NCI-H1694 (cell line): ENCODE measurements around the gene CSMD2.
A peak's percentile ranks its signal among the peaks of the same experiment; 100 is the strongest.

Experiments
- DNase-seq: peaks from one replicate; lab custom pipeline; 2025; lab: John Stamatoyannopoulos, UW

CSMD2 gene

GRCh38 chr1:33601751-33602150, 563.3 kb downstream of the CSMD2 start:
- DNase-seq, result no peak

GRCh38 chr1:33599516-33600115, 565.4 kb downstream of the CSMD2 start:
- DNase-seq, result peak; percentile 67

- no peak for DNase-seq
These were observed 576.3 kb downstream of the CSMD2 start for GRCh38 chr1:33588726-33589125.

GRCh38 chr1:33586795-33587194, 578.2 kb downstream of the CSMD2 start:
- no peak for DNase-seq

- no peak for DNase-seq
These were observed 578.9 kb downstream of the CSMD2 start for GRCh38 chr1:33586106-33586505.

GRCh38 chr1:33583567-33583966, 581.5 kb downstream of the CSMD2 start:
- no peak for DNase-seq

GRCh38 chr1:33578557-33579448, 586.2 kb downstream of the CSMD2 start:
- no peak for DNase-seq

GRCh38 chr1:33577663-33578062, 587.4 kb downstream of the CSMD2 start:
- no peak for DNase-seq

- no peak for DNase-seq
These were observed 588.0 kb downstream of the CSMD2 start for GRCh38 chr1:33576821-33577599.

- DNase-seq, result no peak
These were observed 589.6 kb downstream of the CSMD2 start for GRCh38 chr1:33575324-33575879.

- no peak for DNase-seq
These were observed 591.4 kb downstream of the CSMD2 start for GRCh38 chr1:33573661-33574060.

GRCh38 chr1:33572387-33572786, 592.6 kb downstream of the CSMD2 start:
- no peak for DNase-seq

- no peak for DNase-seq
These were observed 595.7 kb downstream of the CSMD2 start for GRCh38 chr1:33569331-33569730.

GRCh38 chr1:33563699-33564098, 601.3 kb downstream of the CSMD2 start:
- no peak for DNase-seq

GRCh38 chr1:33562563-33562962, 602.5 kb downstream of the CSMD2 start:
- no peak for DNase-seq

- DNase-seq, result no peak
These were observed 603.5 kb downstream of the CSMD2 start for GRCh38 chr1:33561576-33561975.

- no peak for DNase-seq
These were observed 604.4 kb downstream of the CSMD2 start for GRCh38 chr1:33560680-33561079.

- no peak for DNase-seq
These were observed 616.3 kb downstream of the CSMD2 start for GRCh38 chr1:33548721-33549120.

- no peak for DNase-seq
These were observed 616.7 kb downstream of the CSMD2 start for GRCh38 chr1:33548319-33548718.

GRCh38 chr1:33547576-33547975, 617.5 kb downstream of the CSMD2 start:
- DNase-seq, result no peak

GRCh38 chr1:33541966-33542365, 623.1 kb downstream of the CSMD2 start:
- DNase-seq, result no peak

- no peak for DNase-seq
These were observed 627.1 kb downstream of the CSMD2 start for GRCh38 chr1:33537885-33538284.
